ENCODE data around the gene KLHL41.
"Not testable (repeated sequence)": the region's sequence is repeated elsewhere in the genome, so short reads cannot be mapped to it uniquely, and the experiment has no call there.

Gene KLHL41

GRCh38 chr2:169573160-169573973 lies 63.9 kb downstream of the KLHL41 start, which contains the start of gene FASTKD1:
TSS of gene FASTKD1 (minus strand) at chr2:169573865. CDS start at chr2:169572029, 1,836 bp downstream.
- DNase-seq: peak; percentile 92

DNA sequence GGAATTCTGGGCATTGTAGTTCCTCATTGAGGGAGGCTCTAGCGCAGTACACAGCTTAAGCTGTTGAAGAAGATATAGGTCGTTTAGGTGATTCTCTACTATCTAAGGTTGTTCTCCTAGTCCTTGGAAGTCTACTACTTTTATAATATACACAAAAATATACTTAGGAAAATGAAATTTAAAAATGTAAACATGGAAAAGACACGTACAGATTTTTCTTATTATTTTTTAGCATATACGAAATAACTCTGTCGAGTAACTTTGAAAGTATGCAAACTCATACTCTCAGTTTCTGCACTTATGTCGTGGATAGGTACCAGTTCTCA lies 64.4 kb downstream of the KLHL41 start:
- DNase-seq: no peak

- not testable (repeated sequence) for DNase-seq
Measured at GRCh38 chr2:169574539-169574938, 65.0 kb downstream of the KLHL41 start.

DNA sequence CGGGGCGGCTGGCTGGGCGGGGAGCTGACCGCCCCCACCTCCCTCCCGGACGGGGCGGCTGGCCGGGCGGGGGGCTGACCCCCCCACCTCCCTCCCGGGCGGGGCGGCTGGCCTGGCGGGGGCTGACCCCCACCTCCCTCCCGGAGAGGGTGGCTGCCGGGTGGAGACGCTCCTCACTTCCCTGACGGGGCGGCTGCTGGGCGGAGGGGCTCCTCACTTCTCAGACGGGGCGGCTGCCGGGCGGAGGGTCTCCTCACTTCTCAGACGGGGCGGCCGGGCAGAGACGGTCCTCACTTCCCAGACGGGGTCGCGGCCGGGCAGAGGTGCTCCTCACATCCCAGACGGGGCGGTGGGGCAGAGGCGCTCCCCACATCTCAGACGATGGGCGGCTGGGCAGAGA lies 65.8 kb downstream of the KLHL41 start:
- DNase-seq: not testable (repeated sequence)

Data from CD4-positive, alpha-beta T cell treated with Interleukin-21 for 1 hour (primary cell).